ENCODE data around the gene SEC24C. TPM values are rescaled to one million over a fixed set of nuclear protein-coding genes. Genes with fewer than 3 reads are reported as not detected.

The SEC24C gene
- total RNA-seq, 6 experiments from 2014 or later = 90.8 to 108 (median 97.7) TPM

GRCh38 chr10:73819081-73819480, 74.9 kb downstream of the SEC24C start:
- no peak for TF ChIP-seq CTCF (IDR thresholded peaks at IDR 0.05)
- Mint-ChIP-seq H3K4me3 (no peak overlapping the region), H3K27me3 (ENCODE audit: insufficient read depth) (no peaks in the 10 kb centered on the region; the same call in 1 of the 2 replicates), H3K27ac (peak overlapping the region; percentile 2; the same call in 1 of the 2 replicates), H3K4me1 (ENCODE audit: low read depth) (peaks cover 35% of the 10 kb centered on the region), H3K36me3 (ENCODE audit: low read depth) (peaks cover 28% of the 10 kb centered on the region), H3K9me3 (no peaks in the 10 kb centered on the region)
- DNase-seq = no peak

- Mint-ChIP-seq H3K9me3 (no peaks in the 10 kb centered on the region), H3K27ac (peak overlapping the region; percentile 63), H3K36me3 (ENCODE audit: low read depth) (peaks cover 28% of the 10 kb centered on the region), H3K27me3 (ENCODE audit: insufficient read depth) (no peaks in the 10 kb centered on the region; the same call in 1 of the 2 replicates), H3K4me1 (ENCODE audit: low read depth) (peaks cover 35% of the 10 kb centered on the region), H3K4me3 (no peak overlapping the region)
- DNase-seq = no peak
- TF ChIP-seq CTCF (IDR thresholded peaks at IDR 0.05) = peak; percentile 52
Measured at GRCh38 chr10:73819513-73820093, 75.4 kb downstream of the SEC24C start.

Other genes starting within 250 kb of the SEC24C start
- gene PPP3CB, start 248.3 kb upstream of the SEC24C start, total RNA-seq (2021; fragmentation: NEBNext Ultra II Directional; extraction: Animal tissue kit (Norgen Biotek cat#: 25700)) = 10 to 100 TPM; 49.7 to 66.4 (median 59.8) TPM
- 10 to 100 TPM in 5 of 6 experiments, 1 to 10 TPM in 1; 9.1 to 12.9 (median 10.7) TPM for gene USP54, start 153.0 kb upstream of the SEC24C start, total RNA-seq (2021; fragmentation: NEBNext Ultra II Directional; extraction: Animal tissue kit (Norgen Biotek cat#: 25700))
- 1 to 10 TPM in 3 of 6 experiments, under 1 TPM in 3; 0.41 to 2.5 (median 0.90) TPM for gene MYOZ1, start 102.9 kb upstream of the SEC24C start, total RNA-seq (2021; fragmentation: NEBNext Ultra II Directional; extraction: Animal tissue kit (Norgen Biotek cat#: 25700))
- 1 to 10 TPM; 1.5 to 3.3 (median 1.6) TPM for gene SYNPO2L, start 88.3 kb upstream of the SEC24C start, total RNA-seq (2021; fragmentation: NEBNext Ultra II Directional; extraction: Animal tissue kit (Norgen Biotek cat#: 25700))
- 1 to 10 TPM; 2.2 to 3.7 (median 2.8) TPM for gene AGAP5, start 46.3 kb upstream of the SEC24C start, total RNA-seq (2021; fragmentation: NEBNext Ultra II Directional; extraction: Animal tissue kit (Norgen Biotek cat#: 25700))
- gene CHCHD1, start 37.7 kb downstream of the SEC24C start, total RNA-seq (2021; fragmentation: NEBNext Ultra II Directional; extraction: Animal tissue kit (Norgen Biotek cat#: 25700)) = 10 to 100 TPM; 27.1 to 34.7 (median 30.6) TPM
- 10 to 100 TPM; 47.2 to 62.6 (median 55.3) TPM for gene ZSWIM8, start 41.2 kb downstream of the SEC24C start, total RNA-seq (2021; fragmentation: NEBNext Ultra II Directional; extraction: Animal tissue kit (Norgen Biotek cat#: 25700))
- gene NDST2, start 67.2 kb downstream of the SEC24C start, total RNA-seq (2021; fragmentation: NEBNext Ultra II Directional; extraction: Animal tissue kit (Norgen Biotek cat#: 25700)) = 10 to 100 TPM; 18.9 to 21.5 (median 20.3) TPM
- gene CAMK2G, start 130.2 kb downstream of the SEC24C start, total RNA-seq (2021; fragmentation: NEBNext Ultra II Directional; extraction: Animal tissue kit (Norgen Biotek cat#: 25700)) = 10 to 100 TPM; 24.6 to 33.1 (median 28.1) TPM
- 10 to 100 TPM; 14.0 to 25.5 (median 24.0) TPM for gene PLAU, start 166.8 kb downstream of the SEC24C start, total RNA-seq (2021; fragmentation: NEBNext Ultra II Directional; extraction: Animal tissue kit (Norgen Biotek cat#: 25700))